Kidney glomerular epithelial cell (primary cell): ENCODE results near the gene PTGDS.

Experiments used
- DNase-seq: peaks from one replicate; lab custom pipeline; 2025; lab: John Stamatoyannopoulos, UW

PTGDS gene

DNA sequence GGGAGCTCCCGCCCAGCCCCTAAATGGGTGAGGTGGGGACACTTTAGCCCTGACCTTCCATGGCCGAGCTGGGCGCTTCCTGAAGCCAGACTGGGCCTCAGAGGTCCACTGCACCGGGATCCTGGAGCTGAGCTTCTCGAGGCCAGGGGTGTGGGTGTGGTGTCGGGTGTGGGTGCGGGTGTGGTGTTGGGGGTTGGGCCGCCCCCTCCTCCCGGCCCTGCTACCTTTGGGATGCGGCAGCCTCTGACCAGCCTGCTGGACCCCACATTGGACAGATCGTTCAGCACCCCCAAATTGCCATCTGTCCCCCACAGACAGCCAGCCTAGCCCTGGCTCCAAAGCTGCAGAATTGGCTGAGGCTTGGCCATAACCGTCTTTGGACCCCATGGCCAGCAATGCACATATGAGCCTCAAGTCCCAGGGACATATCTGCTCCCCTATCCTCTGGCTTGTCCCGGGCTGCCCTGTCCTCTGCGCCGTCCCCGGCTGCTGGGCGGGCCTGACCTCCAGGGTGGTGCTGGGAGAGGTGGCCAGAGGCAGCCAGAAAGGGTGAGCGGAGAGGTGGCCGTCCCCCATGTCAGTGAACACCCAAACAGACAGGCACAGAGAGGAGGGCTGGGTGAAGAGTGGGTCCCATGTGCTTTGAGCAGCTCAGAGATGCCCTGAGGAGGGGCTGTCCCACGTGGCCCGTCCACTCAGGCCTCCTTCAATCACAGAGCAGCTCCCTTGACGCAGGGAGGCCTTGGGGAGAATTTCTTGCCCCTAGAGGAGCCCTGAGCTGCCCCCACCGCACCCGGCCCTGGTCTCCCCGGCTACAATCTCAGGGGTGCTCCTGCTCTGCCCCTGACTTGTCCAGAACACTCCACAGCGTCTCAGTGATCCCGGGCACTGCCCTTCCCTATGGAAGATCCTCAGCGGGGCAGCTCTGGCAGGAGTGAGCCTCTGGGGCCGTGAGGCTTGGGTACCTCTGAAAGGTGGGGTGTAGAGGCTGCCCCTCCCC is 3.4 kb upstream of the PTGDS start:
- DNase-seq = no peak

- DNase-seq = no peak
Measured at GRCh38 chr9:136974817-136975535, 2.3 kb upstream of the PTGDS start.

GRCh38 chr9:136975644-136976043 is 1.7 kb upstream of the PTGDS start:
- DNase-seq = no peak

DNA sequence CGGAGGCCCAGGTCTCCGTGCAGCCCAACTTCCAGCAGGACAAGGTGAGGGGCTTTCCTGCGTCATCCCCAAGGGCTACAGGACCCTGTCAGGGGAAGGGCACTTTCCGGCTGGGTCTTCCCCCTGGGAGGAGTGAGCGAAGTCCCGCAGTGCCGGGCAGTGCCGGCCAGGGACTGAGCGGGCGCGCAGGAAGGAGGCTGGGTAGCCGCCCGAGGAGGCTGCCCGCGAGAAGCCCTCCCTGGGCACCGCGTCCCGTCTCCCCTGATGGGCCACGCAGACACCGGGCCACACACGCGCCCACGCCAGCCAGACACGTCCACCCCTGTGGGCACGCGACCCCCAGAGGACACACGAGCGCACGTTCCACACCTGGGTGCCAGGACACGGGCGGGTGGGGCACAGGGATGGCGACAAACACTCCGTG is 357 bp downstream of the PTGDS start:
- DNase-seq = no peak

GRCh38 chr9:136978073-136978864 is 965 bp downstream of the PTGDS start:
- no peak for DNase-seq

- DNase-seq = no peak
Measured at GRCh38 chr9:136978865-136979544, 1.7 kb downstream of the PTGDS start.

GRCh38 chr9:136979769-136980587 is 2.7 kb downstream of the PTGDS start:
- no peak for DNase-seq

DNA sequence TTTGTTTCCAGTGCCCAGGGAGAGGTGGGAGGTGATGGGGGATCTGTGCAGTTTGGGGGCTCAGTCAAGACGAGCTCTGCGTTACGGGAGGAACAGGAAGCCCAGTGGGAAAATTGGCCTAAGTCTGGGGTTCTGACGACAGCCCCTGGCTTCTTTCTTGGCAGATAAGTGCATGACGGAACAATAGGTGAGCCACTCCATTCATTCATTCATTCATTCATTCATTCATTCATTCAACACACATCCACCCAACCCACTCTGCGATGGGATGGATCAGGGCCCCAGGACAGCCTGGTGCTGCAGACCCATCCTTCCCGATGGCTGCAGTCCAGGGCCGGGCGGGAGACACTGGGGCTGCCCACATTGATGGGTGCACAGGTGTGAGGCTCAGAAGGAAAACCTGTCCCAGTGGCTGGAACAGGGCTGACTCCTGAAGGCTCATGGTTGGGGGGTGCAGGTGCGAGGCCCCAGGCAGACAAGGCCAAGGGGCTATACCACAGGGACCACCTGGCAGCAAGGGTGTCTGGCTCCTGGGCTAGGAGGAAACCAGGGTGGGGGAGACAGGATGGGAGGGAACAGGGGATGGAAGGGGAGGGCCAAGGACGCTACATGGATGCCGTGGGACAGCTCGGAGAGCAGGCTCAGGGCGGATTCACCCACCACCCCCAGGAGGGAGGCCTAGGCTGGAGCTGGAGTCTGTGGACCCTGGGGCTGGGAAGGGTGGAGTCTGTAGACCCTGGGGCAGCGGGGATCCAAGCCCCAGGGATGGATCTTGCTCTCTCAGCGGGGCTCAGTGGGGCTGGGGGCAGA is 3.6 kb downstream of the PTGDS start:
- DNase-seq = no peak

DNA sequence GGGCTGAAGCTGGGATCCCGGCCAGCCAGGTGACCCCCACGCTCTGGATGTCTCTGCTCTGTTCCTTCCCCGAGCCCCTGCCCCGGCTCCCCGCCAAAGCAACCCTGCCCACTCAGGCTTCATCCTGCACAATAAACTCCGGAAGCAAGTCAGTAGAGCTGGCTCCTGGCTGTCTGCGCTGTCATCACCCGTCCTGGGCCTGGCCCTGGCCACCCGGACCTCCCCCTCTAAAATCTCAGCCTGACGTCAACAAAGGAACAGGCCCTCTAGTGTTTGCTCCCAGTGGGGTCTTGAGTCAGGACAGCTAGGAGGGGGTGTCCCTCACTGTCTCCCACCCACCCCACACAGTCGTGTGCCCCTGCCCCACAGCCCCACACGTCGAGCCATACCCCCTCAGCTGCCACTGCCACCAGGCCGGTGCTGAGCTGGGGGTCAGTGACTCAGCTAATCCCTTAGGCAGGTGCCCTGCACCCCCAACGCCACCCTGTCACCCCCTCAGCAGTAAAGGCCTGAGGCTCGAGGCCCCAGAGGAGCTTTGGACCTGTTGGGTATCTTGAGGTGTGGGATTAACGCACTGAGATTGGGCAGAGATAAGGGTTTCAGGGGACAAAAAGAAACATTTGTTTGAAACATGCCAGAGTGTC is 4.4 kb downstream of the PTGDS start:
- no peak for DNase-seq

- no peak for DNase-seq
Measured at GRCh38 chr9:136982232-136983051, 5.1 kb downstream of the PTGDS start, which contains the start of gene LCNL1. Gene LCNL1 (plus strand): TSS chr9:136982993. CDS start chr9:136983587, 594 bp downstream.

DNA sequence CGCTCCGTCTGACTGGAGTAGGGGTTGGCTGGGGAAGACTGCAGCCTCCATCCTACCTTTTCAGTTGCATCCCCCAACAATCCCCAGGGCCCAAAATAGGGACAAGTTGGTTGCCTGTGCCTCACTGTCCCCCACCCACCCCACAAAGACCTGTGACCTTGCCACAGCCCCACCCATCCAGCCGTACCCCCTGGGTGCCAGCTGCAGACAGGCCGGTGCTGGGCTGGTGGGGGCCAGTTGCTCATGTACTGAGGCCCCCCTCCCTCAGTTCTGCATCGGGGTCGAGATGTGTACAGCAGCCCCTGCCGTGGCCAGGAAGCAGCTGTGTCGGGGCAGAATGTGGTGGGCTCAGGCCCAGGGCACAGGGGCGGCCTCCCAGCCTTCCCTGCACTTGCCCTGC is 5.9 kb downstream of the PTGDS start:
- DNase-seq = no peak

DNA sequence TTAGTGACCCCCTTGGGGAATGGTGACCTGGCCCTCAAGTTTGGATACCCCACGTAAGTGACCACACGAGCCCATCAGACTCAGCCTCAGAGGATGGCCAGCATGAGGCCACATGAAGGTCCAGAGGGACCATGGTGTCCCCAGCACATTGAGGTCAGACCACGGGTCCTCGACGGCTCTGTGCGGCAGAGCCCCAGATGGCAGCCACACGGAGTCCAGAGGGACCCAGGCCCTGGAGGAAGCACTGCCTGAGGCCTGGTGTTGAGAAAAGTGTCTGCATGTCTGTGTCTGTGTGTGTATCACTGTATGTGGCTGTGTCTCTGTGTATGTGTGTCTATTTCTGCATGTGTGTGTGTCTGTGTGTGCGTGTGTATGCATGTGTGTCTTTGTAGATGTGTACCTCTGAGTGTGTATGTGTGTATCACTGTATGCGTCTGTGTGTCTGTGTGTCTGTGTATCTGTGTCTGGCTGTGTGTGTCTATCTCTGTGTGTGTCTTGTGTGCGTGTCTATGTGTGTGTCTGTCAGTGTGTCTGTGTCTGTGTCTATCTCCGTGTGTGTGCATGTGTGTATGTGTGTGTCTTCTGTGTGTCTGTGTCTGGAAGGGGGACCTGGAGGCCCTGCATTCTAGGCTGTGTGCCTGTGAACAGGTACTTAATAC is 6.5 kb downstream of the PTGDS start:
- no peak for DNase-seq

- DNase-seq = no peak
Measured at GRCh38 chr9:136984464-136985026, 7.2 kb downstream of the PTGDS start.

- DNase-seq = no peak
Measured at GRCh38 chr9:136985027-136985602, 7.8 kb downstream of the PTGDS start.

DNA sequence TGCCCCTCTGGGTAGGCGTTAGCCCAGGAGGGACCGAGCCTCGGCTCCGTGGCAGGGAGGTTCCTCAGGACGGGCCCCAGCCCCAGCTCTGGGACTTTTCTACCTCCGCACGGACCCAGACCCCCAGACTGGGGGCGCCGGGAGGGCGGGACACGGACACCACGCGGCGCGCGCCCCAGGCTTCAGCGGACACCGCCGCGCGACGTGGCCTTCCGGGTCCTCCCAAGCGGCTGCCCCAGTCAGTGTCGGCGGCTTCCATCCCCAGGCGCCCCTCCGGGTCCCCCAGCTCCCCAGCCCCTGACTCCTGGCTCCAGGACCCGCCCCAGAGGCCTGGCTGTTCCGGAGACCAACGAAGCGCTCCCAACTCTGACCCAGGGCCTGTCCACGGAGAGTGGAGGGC is 8.5 kb downstream of the PTGDS start:
- DNase-seq = no peak

GRCh38 chr9:136988872-136989271 is 11.6 kb downstream of the PTGDS start:
- DNase-seq = no peak

DNA sequence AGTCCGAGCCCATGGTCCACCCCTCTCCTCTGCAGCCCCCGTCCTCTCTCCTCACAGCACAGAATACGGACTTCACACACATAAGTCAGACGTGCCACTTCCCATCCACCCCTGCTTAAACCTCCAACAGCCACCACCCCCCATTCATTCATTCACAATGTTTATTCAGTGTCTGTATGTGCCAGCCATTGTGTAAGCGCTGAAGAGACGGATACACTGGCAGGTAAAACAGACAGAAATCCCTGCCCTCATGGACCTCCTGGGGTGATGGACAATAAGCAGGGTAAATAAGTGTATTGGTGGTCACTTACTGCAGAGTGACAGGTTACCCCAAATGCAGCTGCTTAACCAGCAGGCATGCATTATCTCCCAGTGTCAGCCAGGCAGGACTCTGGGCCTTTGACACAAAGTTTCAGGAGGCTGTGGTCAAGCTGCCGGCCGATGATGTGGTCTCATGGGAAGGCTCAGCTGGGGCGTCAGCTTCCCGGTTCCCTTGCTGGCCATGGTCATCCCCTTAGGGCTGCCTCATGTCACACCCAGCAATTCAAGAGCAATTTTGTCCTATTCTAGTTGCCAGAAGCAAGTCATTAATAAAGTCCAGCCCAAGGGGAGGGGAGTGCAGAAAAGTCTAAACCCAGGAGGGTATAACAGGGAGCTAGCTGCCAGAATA is 13.1 kb downstream of the PTGDS start:
- DNase-seq = no peak
